Measurements from ENCODE around the gene HSF2BP.
"Not testable (repeated sequence)": the region's sequence is repeated elsewhere in the genome, so short reads cannot be mapped to it uniquely, and the experiment has no call there.

The HSF2BP gene

DNA sequence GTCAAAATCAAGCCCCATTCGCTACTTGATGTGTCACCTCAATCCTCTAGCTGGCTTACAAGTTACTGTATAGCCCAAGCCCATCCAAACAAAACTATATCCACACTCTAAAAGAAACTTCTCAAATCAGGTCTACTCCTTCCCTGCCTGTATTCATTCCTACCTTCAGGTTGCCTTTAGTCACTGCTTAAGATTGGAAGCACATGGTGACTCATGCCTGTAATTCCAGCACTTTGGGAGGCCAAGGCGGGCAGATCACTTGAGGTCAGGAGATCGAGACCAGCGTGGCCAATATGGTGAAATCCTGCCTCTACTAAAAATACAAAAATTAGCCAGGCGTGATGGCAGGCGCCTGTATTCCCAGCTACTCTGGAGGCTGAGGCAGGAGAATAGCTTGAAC, 7.4 kb downstream of the HSF2BP start:
- not testable (repeated sequence) for DNase-seq (ENCODE audit: low read depth in 3 of 3)

- no peak for DNase-seq (ENCODE audit: low read depth in 3 of 3)
Measured at GRCh38 chr21:43648171-43648570, 11.1 kb downstream of the HSF2BP start.

GRCh38 chr21:43646550-43647260, 12.6 kb downstream of the HSF2BP start:
- DNase-seq (ENCODE audit: low read depth in 3 of 3) = peak; percentile 73 to 86 (median 80)

GRCh38 chr21:43645976-43646375, 13.3 kb downstream of the HSF2BP start:
- DNase-seq (ENCODE audit: low read depth in 3 of 3) = no peak

DNA sequence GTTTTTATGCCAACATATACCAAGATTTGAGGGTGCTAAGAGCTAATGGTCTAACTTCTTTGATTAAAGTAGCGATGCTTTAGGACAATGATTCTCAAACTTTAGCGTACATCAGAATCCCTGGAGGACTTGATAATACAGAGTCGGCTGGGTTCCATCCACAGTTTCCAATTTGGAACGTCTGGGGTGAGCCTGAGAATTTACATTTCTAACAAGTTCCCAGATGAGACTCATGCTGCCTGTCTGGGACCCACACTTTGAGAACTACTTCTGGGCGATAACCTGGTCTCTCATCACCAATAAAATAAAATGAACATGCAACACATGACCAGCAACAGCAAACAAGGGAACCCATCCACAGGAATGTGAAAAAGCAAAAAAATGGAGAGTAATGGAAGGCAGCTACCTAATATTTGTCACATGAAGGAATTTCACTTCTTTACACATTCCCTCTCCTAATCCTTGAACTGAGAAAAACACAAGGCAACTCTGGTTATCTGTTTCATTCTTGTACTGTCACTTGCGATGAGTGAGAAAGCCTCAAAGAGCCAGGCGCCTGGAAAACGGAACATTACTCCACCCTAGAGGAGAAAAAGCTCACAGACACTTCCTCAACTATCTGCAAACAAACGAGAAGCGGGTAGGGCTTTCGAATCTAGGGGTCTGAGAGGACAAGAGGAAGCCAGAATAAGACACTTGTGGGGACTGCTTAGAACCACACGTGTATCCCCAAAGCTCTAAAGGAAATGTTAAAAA, 14.0 kb downstream of the HSF2BP start:
- DNase-seq (ENCODE audit: low read depth in 3 of 3) = no peak

- no peak for DNase-seq (ENCODE audit: low read depth in 3 of 3)
Measured at GRCh38 chr21:43644609-43645008, 14.7 kb downstream of the HSF2BP start.

- no peak for DNase-seq (ENCODE audit: low read depth in 3 of 3)
Measured at GRCh38 chr21:43644071-43644470, 15.2 kb downstream of the HSF2BP start.

DNA sequence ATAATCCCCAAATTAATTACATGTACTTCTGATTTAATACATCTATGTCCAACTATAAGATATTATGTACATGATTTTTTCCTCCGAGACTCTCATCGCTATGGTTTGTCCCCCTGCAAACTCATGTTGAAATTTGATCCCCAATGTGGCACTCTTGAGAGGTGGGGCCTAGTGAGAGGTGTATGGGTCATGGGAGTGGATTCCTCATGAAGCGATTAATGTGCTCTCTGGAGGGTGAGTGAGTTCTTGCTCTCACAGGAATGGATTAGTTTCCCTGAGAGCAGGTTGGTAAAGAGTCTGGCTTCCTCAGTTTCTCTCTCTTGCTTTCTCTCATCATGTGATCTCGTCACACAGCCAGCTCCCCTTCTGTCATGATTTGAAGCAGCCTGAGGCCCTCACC, 16.1 kb downstream of the HSF2BP start:
- no peak for DNase-seq (ENCODE audit: low read depth in 3 of 3)

DNA sequence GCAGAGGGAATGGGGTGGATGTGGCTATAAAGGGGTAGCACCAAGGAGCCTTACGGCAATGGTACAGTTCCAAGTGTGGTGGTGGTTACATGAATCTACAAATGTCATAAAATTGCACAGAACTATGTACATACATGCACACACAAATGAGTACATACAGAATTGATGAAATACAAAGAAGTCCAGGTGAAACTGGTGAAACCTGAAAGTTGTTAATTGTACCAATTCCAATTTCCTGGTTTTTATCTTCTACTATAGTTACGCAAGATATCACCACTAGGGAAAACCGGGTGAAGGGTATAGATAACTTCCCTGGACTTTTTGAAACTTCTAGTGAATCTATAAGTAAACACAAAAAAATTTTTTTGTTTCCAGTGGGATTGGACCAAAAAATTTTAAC, 18.9 kb downstream of the HSF2BP start:
- no peak for DNase-seq (ENCODE audit: low read depth in 3 of 3)

DNA sequence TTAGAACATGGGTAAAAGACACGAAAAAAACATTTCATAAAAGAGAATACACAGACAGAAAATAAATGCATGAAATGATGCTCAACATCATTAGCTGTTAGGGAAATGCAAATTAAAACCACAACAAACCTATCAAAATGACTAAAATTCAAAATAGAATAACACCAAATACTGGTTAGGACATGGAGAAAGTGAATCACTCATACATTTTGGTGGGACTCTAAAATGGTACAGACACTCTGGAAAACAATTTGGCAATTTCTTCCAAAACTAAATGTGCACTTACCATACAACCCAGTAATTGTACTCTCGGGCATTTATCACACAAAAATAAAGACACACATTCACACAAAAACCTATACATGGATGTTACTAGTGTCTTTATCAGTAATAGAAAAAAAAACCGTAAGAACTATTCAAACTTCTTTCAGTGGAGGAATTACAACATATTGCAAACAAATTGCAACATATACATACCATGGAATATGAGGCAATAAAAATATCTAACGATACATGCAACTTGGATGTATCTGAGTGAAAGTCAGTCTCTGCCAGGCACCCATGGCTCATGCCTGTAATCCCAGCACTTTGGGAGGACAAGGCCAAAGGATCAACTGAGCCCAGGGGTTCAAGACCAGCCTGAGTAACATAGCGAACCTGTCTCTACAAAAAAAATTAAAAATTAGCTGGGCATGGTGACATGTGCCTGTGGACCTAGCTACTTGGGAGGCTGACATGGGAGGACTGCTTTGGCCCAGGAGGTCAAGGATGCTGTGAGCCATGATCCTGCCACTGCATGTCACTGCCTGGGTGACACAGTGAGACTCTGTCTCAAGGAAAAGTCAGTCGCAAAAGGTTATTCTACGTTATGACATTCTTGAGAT, 19.6 kb downstream of the HSF2BP start:
- DNase-seq (ENCODE audit: low read depth in 3 of 3) = no peak

GRCh38 chr21:43637530-43638158, 21.6 kb downstream of the HSF2BP start:
- no peak for DNase-seq (ENCODE audit: low read depth in 3 of 3)

DNA sequence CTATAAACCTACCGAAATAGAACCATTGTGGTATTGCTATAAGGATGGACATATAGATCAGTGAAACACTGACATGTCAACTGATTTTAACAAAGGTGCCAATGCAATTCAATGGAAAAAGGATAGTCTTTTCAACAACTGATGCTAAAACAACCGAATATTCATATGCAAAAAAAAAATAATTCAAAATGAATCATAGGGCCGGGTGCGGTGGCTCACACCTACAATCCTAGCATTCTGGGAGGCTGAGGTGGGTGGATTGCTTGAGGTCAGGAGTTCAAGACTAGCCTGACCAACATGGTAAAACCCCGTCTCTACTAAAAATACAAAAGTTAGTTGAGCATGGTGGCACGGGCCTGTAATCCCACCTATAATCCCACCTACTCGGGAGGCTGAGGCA, 23.9 kb downstream of the HSF2BP start:
- no peak for DNase-seq (ENCODE audit: low read depth in 3 of 3)

DNA sequence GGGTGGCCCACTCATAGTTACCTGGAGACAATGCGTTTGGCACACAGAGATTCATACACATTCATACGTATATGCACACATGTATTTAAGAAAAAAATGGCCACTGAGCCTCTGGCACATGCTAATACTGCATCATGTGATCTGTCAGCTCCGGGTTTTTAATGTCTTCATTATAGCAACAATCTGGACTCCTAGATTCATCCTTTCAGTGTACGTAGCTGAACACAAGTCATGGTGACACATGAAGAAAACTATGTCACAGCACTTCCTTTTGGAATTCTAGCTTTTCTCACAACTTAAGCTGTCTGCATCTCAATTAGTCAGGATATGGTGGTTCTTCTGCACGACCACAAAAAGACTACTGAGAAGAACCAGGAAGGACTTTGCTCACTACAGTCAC, 24.7 kb downstream of the HSF2BP start:
- DNase-seq (ENCODE audit: low read depth in 3 of 3) = no peak

DNA sequence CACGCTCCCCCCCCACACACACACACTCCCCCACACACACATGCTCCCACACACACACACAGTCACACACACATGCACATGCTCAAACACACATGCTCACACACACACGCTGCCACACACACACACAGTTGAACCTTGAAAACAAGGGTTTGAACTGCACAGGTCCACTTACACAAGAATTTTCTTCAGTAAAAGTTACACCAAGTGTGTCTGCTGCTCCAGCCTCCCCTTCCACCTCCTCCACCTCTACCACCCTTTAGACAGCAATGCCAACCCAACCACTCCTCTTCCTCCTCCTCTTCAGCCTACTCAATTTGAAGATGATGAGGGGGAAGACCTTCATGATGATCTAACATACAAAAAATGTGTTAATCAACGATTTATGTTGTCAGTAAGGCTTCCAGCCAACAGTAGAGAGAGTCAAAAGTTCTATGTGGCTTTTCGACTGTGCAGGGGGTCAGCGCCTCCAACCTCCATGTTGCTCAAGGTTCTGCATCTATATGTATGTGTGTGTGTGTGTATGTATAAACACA, 26.8 kb downstream of the HSF2BP start:
- DNase-seq (ENCODE audit: low read depth in 3 of 3) = no peak

GRCh38 chr21:43631411-43632107, 27.7 kb downstream of the HSF2BP start:
- no peak for DNase-seq (ENCODE audit: low read depth in 3 of 3)

DNA sequence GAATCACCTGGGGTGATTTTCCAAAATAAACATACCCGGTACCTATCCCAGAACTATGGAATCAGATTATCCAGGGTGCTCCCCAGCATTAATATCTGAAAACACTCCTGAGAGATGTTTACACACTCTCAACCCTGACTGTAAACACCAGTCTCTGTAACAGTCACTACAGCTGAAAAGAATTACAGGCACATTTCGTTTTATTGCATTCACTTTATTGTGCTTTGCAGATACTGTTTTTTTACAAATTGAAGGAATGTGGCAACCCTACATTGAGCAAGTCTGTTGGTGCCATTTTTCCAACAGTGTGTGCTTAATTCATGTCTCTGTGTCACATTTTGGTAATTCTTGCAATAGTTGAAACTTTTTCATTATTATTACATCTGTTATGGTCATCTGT, 31.8 kb downstream of the HSF2BP start:
- no peak for DNase-seq (ENCODE audit: low read depth in 3 of 3)

DNA sequence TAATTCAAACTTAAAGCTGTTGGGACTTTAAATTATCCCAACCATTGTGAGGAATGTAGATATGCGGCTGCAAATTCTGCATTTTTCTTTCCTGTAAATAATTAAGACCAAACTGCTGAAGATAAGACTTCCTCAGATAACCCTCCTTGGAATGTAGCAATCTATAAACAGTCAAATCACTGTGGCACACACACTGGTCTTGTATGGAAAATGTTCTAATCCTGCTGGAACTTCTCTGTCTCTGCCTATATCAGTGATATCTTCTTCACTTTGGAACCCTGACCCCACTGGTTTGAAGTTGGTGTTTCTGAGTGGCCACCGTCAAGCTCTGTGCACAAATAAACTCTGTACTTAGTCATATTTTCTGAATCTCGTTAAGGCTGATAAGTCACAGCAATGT, 32.9 kb downstream of the HSF2BP start:
- DNase-seq (ENCODE audit: low read depth in 3 of 3) = no peak

GRCh38 chr21:43624339-43624738, 34.9 kb downstream of the HSF2BP start:
- no peak for DNase-seq (ENCODE audit: low read depth in 3 of 3)

DNA sequence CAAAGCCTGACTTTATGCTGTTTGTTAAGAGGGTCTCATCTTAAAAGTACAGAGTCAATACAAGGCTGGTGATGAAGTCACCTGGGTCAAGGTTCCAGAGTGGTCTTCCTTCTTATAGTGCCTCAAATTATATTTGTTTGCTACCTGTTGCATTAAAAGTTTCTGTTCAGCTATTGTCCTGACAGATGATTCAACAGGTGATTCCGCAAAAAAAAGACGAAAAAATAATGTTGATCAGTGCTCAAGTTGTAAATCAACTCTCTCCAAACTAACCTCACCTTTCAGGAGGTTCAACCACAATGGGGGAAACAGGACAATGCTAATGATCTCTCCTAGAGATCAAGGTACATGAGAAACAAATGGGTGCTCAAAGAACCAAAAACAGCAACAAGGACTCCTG, 35.7 kb downstream of the HSF2BP start:
- DNase-seq (ENCODE audit: low read depth in 3 of 3) = no peak

DNA sequence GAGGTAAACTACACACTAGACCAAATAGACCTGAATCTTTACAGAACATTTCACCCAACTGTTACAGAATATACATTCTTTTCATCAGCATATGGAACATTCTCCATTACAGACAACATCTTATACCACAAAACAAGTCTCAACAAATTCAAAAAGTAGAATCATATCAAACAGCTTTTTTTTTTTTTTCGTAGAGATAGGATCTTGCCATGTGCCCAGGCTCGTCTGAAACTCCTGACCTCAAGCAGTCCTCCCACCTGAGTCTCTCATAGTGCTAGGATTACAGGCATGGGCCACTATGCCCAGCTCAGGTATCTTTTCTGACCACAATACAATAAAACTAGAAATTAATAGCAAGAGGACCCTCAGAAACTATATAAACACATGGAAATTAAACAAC, 36.5 kb downstream of the HSF2BP start:
- no peak for DNase-seq (ENCODE audit: low read depth in 3 of 3)

DNA sequence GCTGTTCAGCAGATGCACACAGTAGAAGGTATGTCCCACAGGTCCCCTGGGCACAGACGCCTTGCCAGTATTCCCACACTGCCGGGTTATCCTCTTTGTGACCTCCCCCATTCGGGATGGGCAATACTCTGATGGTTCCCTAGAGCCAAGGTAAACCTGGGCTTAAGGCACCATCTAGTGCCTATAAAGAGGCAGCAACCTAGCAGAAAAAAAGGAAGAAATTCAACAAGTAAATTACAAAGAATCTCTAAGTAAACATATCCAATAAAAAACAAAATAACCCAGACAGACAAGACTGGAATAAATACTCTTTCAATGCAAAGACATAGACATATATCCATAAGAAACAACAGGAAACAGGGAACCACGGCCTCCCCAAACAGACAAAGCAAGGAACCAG, 39.4 kb downstream of the HSF2BP start:
- DNase-seq (ENCODE audit: low read depth in 3 of 3) = no peak

Measured in stimulated activated CD4-positive, alpha-beta T cell treated with anti-CD3 and anti-CD28 coated beads, TNF-alpha, amount 100 ng/mL, for 24 hours (primary cell).